ENCODE measurements around the gene TRAF1.

Gene TRAF1

DNA sequence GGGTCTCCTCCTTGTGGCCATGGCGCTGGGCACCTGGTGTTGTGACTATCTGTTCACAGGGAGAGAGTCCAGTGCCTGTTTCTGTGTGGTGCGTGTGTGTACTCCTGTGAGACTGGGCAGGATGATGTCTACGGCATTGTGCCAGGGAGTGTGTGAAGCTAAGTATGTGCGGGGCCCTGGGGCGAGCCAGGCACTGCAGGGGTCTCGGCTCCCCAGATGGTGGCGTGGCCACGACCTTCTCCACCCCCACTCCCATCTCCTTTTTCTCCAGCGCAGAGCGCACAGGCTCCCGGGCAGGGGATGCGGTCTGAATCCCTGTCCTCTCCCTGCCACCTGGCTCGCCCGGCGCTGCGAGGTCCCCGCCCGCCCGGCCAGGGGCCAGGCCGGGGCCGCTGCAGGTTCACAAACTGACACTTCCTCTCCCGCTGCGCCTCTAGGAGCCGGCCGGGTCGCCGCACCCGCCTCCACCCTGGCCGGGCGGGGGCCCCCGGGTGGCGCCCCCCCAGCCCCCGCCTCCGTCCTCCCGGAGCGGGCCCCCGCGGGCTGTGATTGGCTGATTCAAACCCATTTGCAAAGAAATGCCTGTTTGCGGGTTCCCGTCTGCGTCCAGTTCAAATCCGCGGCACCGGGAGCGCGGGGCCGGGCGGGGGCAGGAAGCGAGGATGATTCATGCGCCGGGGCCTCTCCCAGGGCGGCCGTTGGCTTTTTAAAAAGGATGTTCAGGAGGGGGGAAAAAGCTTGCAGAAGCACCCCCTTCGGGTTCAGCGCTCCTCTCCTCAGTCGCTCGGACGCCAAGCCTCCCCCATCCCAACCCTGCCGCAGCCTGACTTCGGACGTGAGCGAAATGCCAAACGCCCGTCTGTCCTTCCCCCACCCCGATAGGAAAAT lies 50.4 kb downstream of the TRAF1 start:
- TF ChIP-seq NFRKB (IDR thresholded peaks at IDR 0.05) (no peak), FOXM1 (IDR thresholded peaks at IDR 0.05; ENCODE audit: borderline replicate concordance) (peak; percentile 91), CTBP1 (IDR thresholded peaks at IDR 0.05; ENCODE audit: borderline replicate concordance) (no peak), BHLHE40 (IDR thresholded peaks at IDR 0.05; ENCODE audit: borderline replicate concordance) (no peak)
- POLR2A ChIA-PET, result no interaction called here
- peak; percentile 65 for DNase-seq (ENCODE audit: extremely low spot score)
- CTCF ChIA-PET, result no interaction called here

DNA sequence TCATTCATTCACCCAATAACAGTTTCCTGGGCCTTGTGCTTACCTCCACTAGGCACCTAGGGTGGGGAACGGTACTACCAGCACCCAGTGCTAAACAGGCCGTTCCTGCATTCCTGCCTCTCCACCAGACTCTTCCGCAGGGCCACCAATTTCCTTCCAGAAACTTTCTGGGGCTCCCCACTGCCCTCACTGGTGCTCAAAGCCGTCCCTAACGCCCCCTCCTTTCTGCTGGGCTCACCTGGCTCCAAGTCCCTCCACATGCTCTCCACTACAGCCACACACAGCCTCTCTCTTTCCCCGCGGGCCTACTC lies 51.0 kb downstream of the TRAF1 start:
- TF ChIP-seq, protein P1, sequence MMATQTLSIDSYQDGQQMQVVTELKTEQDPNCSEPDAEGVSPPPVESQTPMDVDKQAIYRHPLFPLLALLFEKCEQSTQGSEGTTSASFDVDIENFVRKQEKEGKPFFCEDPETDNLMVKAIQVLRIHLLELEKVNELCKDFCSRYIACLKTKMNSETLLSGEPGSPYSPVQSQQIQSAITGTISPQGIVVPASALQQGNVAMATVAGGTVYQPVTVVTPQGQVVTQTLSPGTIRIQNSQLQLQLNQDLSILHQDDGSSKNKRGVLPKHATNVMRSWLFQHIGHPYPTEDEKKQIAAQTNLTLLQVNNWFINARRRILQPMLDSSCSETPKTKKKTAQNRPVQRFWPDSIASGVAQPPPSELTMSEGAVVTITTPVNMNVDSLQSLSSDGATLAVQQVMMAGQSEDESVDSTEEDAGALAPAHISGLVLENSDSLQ (IDR thresholded peaks at IDR 0.05), result no peak
- DNase-seq (ENCODE audit: extremely low spot score), result no peak
- ChIA-PET CTCF (no interaction called here), POLR2A (no interaction called here)

DNA sequence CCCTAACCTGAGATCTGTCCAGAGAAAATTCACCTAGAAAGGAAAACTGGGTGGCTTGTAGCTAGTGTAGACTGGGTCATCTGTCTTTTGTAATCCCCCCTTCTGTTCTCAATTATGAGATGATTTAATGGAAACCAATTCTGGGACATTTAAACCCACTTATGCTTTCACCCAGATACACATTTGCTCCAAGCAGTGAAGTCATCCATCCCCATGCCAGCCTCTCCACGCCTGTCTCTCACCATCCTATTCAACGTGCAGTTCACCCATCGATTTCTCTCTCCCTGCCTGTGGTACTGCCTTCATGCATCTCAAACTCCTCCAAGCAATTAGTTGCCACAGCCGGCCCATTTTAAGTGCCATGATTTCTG lies 51.4 kb downstream of the TRAF1 start:
- POLR2A ChIA-PET, result no interaction called here
- TF ChIP-seq L3MBTL2 (conservative IDR thresholded peaks at IDR 0.05), result no peak
- TF ChIP-seq CTBP1 (IDR thresholded peaks at IDR 0.05; ENCODE audit: borderline replicate concordance), result no peak
- no peak for TF ChIP-seq FOXM1 (IDR thresholded peaks at IDR 0.05; ENCODE audit: borderline replicate concordance)
- no peak for TF ChIP-seq ZNF384 (IDR thresholded peaks at IDR 0.05)

DNA sequence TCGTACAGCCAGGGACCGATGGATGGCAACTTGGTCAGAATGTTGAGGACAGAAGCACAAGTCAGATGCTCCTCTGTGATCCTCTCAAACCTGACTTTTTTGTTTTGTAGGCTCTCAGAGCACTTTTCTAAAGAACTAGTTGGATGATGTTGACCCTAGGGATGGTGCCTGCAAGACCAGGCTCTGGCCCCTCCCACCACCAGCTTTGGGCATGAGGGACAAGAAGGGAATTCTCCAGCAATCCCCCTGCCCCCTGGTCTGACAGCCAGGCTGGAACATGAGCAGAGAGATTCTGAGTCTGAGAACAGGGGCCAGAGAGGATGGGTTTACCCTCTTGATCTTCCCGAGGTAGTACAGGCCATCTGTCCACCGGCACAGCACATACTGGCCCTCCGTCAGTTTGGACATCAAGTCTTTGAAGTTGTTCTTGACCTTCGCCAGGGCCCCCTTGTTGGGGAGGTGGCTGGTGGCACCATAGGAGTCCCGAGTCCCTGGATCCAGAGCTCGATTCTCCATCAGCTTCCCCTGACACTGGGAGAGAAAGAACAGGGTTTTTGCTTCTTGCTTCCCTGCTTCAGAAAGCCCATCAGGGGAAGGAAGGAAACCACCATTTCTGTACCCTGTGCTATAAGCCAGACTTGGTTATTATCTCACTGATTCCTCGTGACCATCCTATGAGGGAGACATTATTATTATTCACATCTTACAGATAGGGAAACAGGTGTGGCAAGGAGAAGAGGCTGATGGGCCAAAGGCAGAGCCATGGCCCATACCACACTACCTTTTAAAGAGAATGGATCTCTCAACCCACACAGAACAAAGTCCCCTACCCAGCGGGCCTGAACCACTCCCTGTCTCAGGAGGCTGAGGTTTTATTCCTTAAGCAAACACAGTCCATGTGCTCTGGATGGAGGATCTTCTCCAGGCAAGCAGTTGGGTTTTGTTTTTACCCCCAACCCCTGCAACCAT lies 52.1 kb downstream of the TRAF1 start:
- DNase-seq (ENCODE audit: extremely low spot score), result no peak
- CTCF ChIA-PET, result no interaction called here
- TF ChIP-seq ARNT (IDR thresholded peaks at IDR 0.05) (no peak), LEF1 (IDR thresholded peaks at IDR 0.05; ENCODE audit: borderline replicate concordance) (no peak), FOXK2 (IDR thresholded peaks at IDR 0.05) (no peak), HDGF (IDR thresholded peaks at IDR 0.05; ENCODE audit: borderline replicate concordance) (no peak), BHLHE40 (IDR thresholded peaks at IDR 0.05; ENCODE audit: borderline replicate concordance) (no peak), TARDBP (IDR thresholded peaks at IDR 0.05) (no peak), FOXA1 (IDR thresholded peaks at IDR 0.05) (no peak), SUZ12 (IDR thresholded peaks at IDR 0.05) (no peak), NFRKB (IDR thresholded peaks at IDR 0.05) (no peak), SP1 (IDR thresholded peaks at IDR 0.05) (no peak), ELF4 (IDR thresholded peaks at IDR 0.05) (no peak), ZNF384 (IDR thresholded peaks at IDR 0.05) (no peak), L3MBTL2 (conservative IDR thresholded peaks at IDR 0.05) (no peak)
- TF ChIP-seq, protein P1 (IDR thresholded peaks at IDR 0.05), result no peak
- POLR2A ChIA-PET, result no interaction called here

More for the DNA sequence above, 51.4 kb downstream of the TRAF1 start:
- CTCF ChIA-PET, result no interaction called here
- no peak for DNase-seq (ENCODE audit: extremely low spot score)

DNA sequence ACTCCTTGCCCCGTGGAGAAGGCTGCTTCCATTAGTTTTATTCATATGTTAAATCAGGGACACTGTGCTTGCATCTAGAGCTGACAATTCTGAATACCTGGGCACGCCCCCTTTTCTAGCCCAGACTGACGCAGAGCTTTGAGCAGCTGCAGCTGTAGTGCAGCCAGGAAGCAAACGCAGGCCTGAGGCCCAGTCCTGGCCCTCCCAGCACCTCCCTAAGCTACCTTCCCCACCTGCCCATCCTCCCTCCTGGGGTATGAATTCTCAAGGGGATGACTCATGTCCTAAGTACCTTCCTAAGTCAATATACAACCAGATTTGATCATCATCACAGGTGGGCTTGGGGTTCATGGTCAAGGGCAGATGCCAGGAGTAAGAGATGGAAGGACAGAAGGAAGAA lies 53.1 kb downstream of the TRAF1 start:
- CTCF ChIA-PET, result interaction anchor here (0.6 kb wide), 1 partner anchor 50 kb away, joined by 3 read pairs; no protein-coding TSS in a partner anchor
- POLR2A ChIA-PET, result interaction anchor here (1.3 kb wide), 2 partner anchors 16 to 80 kb away, joined by 3 to 5 read pairs; partner anchors contain the start of gene FBXW2
- TF ChIP-seq ZNF384 (IDR thresholded peaks at IDR 0.05) (no peak), L3MBTL2 (conservative IDR thresholded peaks at IDR 0.05) (no peak), NFRKB (IDR thresholded peaks at IDR 0.05) (no peak), ARNT (IDR thresholded peaks at IDR 0.05) (no peak), CTBP1 (IDR thresholded peaks at IDR 0.05; ENCODE audit: borderline replicate concordance) (no peak), SUZ12 (IDR thresholded peaks at IDR 0.05) (no peak), FOXA1 (IDR thresholded peaks at IDR 0.05) (no peak)
- DNase-seq (ENCODE audit: extremely low spot score), result no peak

DNA sequence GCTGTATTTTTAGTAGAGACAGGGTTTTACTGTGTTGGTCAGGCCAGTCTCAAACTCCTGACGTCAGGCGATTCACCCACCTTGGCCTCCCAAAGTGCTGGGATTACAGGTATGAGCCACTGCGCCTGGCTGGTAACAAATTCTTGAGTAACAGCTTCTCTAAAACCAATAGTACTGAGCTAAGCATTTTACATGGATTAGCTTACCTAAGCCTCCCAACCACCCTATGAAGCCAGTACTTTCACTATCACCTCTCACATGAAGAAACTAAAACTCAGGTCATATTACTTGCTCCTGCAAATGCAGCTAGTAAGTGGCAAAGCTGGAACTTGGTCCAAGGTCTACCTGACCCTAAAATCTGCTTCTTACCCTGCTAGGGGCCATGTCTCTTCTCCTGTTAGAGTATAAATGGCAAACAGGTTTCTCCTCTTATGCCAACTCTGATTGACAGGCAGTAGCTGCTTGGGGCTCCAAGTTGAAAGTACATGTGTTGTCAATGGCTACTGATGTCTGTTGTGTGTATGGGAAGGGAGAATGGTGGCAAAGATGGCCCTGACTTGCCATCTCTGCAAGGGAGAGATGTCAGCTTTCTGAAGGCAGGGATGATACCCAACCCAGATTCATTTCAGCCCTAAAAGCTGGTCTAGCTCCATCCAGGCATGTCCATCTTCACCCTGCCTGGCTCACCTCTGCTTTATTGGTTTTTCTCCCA lies 53.6 kb downstream of the TRAF1 start:
- POLR2A ChIA-PET, result interaction anchor here (1.3 kb wide), 2 partner anchors 15 to 80 kb away, joined by 3 to 5 read pairs; partner anchors contain the start of gene FBXW2
- CTCF ChIA-PET, result interaction anchor here (0.6 kb wide), 1 partner anchor 50 kb away, joined by 3 read pairs; no protein-coding TSS in a partner anchor

More for the DNA sequence above, 53.6 kb downstream of the TRAF1 start:
- no peak for TF ChIP-seq ELF4 (IDR thresholded peaks at IDR 0.05)
- TF ChIP-seq, protein P1 (IDR thresholded peaks at IDR 0.05), result peak; percentile 41; the same call in 1 of the 2 replicates
- DNase-seq (ENCODE audit: extremely low spot score), result no peak
